GM04503 (cell line): Measurements from ENCODE around the gene OSBPL5.
"Not testable (repeated sequence)": the region's sequence is repeated elsewhere in the genome, so short reads cannot be mapped to it uniquely, and the experiment has no call there.

Experiments
- DNase-seq: peaks from one replicate; pipeline ENCODE4 v3.0.0-alpha.2; 2012; ENCODE audit warnings: low read depth

The OSBPL5 gene

DNA sequence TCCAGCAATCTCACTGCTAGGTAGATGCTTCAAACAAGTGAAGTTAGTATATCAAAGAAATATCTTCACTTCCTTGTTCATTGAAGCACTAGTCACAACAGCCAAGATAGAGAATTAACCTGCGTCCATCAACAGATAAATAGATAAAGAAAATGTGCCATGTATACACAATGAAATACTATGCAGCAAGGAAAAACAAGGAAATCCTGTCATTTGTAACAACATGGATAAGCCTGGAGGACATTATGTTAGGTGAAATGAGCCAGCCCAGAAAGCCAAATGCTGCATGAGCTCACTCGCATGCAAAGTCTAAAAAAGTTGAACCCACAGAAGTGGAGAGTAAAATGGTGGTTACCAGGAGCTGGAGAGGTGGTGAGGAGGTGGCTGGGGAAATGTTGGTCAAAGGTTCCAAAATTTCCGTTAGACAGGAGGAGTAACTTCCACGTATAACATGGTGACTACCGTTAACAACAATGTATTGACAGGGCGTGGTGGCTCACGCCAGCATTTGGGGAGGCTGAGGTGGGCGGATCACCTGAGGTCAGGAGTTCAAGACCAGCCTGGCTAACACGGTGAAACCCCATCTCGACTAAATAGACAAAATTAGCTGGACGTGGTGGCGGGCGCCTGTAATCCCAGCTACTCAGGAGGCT is 84.3 kb downstream of the OSBPL5 start:
- no peak for DNase-seq

DNA sequence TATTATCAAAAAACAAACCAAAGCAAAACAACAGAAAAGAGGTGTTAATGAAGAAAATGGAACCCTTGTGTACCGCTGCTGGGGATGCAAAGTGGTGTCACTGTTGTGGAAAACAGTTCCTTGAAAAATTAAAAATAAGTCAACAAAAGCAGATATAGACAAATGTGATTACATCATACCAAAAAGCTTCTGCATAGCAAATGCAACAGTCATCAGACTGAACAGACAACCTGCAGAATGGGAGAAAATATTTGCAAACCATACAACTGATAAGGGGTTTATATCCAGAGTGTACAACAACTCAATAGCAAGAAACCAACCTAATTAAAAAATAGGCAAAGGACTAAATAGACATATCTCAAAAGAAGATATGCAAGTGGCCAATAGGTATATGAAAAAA is 85.0 kb downstream of the OSBPL5 start:
- no peak for DNase-seq

DNA sequence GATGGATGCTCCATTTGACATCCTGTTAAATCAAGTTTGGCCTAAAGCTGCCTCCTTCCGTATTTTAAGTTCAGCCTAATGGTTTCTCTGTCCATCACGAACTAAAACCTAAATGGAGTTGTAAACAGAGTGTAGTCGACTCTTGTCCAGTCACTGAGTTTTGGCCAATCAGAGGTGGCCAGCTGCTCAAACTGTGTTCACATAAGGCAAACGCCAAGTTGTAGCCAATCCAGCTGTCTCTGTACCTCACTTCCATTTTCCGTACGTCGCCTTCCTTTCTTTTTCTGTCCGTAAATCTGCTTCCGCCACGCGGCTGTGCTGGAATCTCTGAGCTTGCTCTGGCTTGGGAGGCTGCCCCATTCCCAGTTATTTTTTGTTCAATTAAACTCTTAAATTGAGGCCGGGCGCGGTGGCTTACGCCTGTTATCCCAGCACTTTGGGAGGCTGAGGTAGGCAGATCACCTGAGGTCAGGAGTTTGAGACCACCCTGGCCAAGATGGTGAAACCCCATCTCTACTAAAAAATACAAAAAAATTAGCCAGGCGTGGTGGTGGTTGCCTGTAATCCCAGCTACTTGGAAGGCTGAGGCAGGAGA is 87.2 kb downstream of the OSBPL5 start:
- DNase-seq = no peak

DNA sequence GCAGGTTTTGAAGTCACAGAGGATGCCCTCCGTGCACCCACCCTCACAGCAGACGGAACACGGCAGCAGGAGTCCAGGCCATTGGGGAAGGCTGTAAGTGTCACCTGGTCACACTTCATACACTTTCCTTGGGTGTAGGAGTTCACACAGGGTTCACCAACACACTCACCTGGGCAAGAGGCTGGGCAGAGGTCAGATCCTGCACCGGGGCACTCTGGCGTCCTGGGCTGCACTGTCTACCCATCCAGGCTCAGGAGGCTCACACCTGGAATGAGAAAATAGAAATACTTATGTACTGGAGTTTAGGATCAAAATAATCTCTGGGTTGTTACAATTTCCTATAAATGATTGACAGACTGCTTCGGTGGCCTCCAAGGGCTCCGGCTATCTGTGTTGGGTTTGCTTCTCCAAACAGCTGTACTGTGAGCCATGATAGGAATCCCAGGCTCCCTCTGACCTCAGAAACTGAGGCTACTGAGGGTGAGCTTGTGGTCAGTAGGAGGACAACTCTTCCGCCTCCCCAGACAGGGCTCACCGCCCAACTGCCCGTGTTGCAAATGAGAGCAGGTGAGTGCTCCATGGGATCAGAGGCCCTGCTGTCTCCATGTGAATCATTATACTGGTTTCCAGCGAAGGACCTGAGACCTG is 87.8 kb downstream of the OSBPL5 start:
- no peak for DNase-seq

DNA sequence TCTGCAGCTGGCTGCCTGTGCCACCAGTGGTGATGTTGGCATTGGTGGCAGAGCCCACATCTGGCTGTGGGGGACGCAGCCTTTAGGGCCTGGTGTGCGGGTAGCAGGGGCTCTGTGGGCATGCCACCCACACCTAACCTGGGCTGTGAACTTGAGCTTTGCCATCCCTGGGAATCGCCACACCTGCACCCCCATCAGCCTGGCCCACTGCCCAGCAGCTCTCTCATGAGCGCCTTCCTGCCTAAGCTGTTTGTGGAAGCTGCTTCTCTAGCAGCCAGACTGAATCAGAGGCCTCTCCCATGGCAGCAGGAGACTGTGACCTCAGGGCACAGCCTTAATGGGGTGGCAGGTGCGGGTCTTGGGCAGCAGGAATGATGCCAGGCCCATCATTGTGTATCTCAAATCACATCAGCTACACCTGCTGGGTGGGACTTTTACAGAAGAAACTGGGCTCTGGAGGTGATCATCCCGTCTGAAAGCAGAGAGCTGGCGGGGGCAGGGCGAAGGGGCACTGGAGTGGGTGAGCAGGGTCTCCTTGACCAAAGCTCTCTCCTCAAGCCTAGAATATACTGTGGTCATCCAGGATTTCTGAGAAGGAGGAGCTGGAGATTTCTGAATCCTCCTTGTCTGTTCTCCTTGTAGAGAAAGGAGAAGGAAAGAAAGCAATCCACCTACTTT is 90.1 kb downstream of the OSBPL5 start:
- no peak for DNase-seq

DNA sequence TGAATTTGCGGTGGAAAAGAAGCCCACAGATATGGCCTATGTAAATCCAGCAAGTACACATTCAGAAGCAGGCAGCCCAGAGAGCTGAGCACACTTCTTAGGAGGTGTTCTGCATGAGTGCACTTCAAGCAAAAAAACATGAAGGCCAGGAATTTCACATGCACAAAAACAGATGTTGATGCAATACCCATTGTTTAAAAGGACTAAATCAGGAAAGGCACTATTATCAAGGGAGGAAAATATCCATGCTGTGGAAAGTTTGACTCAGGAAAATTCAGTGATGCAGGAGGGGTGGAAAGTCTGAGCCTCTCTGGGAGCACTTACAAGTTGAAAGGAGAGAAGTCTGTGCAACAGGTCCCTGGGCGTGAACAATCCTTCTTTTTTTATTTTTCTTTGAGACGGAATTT is 92.1 kb downstream of the OSBPL5 start:
- peak; percentile 31 for DNase-seq

DNA sequence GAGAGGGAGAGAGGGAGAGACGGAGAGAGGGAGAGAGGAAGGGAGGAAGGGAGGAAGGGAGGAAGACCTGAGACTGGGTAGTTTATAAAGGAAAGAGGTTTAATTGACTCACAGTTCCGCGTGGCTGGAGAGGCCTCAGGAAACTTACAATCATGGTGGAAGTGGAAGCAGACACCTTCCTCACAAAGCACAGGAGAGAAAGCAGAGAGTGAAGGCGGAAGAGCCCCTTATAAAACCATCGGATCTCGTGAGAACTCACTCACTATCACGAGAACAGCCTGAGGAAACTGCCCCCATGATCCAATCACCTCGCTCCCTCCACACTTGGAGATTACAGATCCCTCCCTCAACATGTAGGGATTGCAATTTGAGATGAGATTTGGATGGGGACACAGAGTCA is 95.7 kb downstream of the OSBPL5 start:
- DNase-seq = no peak

DNA sequence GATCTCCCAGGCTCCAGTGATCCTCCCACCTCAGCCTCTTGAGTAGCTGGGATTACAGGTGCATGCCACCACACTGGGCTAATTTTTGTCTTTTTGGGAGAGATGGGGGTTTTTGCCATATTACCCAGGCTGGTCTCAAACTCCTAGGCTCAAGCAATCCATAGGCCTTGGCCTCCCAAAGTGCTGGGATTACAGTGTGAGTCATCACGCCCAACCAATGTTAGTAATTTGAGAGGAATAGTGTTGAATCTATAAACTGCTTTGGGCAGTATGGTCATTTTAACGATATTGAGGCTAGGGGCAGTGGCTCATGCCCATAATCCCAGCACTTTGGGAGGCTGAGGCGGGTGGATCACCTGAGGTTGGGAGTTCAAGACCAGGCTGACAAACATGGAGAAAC is 98.8 kb downstream of the OSBPL5 start:
- DNase-seq = not testable (repeated sequence)

DNA sequence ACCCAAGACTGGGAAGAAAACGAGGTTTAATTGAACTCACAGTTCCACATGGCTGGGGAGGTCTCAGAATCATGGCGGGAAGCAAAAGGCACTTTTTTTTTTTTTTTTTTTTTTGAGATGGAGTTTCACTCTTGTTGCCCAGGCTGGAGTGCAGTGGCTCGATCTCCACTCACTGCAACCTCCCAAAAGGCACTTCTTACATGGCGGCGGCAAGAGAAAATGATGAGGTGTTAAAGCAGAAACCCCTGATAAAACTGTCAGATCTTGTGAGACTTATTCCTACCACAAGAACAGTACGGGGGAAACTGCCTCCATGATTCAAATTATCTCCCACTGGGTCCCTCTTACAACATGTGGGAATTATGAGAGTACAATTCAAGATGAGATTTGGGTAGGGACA is 100.4 kb downstream of the OSBPL5 start:
- not testable (repeated sequence) for DNase-seq

DNA sequence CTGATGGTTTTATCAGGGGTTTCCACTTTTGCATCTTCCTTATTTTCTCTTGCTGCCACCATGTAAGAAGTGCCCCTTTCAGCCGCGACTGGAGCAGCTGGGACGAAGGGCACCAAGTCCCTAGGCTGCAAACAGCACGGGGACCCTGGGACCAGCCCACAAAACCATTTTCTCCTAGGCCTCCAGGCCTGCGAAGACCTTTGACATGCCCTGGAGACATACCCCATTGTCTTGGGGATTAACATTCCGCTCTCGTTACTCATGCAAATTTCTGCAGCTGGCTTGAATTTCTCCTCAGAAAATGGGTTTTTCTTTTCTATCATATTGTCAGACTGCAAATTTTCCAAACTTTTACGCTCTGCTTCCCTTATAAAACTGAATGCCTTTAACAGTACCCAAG is 101.2 kb downstream of the OSBPL5 start:
- peak; percentile 11 for DNase-seq

DNA sequence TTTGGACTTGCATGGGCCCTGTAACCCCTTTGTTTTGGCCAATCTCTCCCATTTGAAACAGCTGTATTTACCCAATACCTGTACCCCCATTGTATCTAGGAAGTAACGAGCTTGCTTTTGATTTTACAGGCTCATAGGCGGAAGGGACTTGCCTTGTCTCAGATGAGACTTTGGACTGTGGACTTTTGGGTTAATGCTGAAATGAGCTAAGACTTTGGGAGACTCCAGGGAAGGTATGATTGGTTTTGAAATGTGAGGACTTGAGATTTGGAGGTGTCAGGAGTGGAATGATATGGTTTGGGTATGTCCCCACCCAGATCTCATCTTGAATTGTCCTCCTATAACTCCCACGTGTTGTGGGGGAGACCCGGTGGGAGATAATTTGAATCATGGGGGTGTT is 101.7 kb downstream of the OSBPL5 start:
- DNase-seq = not testable (repeated sequence)

DNA sequence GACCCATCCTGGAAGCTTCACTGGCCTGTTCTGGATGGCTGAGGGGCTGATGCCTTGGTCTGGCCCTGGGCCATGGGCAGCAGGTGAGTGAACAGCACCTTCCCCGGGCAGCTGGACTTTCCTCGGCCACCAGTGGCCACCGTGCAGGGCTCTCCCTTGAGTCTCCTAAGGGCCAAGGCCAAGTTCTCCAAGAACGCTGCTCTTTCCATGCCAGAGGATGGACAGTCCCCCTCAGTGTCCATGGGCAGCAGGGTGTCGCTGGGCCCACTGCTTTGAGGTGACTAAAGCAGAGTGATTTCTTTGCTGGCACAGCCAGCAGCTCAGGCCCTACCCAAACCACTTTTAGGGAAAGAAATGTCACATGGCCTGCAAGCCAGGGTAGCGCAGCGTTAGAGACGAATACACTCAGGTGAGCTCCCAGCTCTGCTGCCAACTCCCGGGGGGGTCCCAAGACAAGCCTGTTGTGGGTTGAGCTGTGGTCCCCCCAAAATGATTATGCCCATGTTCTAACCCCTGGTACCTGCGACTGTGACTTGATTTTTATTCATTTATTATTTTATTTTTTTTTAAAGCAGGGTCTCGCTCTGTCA is 104.6 kb downstream of the OSBPL5 start:
- no peak for DNase-seq

DNA sequence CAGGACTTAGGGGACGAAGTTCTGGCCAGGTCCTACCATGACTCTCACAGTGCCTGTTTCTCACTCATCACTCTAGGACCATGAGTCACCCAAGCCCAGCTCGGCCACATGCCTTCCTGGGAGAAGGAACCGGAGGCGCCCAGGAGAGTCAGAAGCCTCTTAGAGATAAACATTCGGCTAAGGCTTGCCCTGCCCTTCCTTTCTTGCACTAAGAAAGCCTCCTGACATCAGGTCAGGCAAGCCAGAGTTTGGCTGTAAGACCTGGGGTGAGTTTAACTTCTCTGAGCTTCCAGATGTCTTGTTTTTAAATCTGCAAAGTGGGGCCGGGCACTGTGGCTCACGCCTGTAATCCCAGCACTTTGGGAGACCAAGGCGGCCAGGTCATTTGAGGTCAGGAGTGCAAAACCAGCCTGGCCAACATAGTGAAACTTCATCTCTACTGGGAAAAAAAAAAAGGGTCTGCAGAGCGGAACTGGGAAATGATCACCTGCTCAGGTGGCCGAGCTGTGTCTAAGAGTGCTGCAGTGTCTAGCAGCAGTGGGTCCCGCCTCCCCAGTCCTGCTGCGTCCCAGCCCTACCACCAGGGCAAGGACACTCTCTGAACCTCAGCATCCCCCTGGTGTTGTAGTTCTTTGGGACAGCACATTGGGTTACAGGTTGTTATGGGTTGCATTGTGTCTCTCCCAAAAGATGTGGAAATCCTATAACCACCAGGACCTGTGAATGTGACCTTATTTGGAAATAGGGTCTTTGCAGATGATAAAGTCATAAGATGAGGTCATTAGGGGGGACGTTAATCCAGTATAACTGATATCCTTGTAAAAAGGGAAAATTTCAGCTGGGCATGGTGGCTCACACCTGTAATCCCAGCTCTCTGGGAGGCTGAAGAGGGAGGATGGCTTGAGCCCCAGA is 106.1 kb downstream of the OSBPL5 start:
- peak; percentile 69 for DNase-seq

DNA sequence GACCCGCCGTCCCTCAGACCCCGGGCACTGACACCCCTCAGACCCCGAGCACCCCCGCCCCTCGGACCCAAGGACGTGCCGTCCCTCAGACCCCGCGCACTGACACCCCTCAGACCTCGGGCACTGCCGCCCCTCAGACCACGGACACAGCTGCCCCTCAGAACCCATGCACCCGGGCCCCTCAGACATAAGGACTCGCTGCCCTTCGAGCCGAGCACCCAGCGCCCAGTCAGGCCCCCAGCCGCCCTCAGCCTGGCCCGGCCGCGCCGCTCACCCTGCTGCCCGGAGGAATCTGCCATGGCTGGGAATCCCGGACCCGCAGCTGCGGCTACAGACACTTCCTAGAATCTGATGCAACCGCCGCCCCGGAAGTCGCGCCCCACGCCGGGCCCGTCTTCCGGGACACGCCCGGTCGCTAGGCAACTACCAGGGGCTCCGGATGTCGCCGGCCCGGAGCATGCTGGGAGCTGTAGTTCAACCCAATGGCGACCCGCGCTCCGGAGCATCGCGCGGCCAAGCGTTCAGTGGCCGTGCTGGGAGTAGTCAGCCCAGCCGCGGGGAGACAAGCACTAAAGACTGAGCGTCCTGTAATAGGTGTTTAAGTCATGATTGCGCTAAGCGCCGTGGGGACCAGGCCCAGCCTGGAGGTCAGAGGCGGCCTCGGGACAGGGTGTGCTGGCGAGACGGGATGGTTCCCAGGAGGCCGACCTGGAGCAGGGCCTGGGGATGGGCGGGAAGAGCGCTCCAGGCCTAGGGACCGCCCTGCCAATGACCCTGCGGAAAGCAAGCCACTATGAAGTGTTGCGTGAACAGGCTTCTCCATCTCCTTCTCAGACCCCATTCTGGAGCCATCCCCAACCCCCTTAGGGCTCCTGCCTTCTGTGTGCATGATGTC is 107.8 kb downstream of the OSBPL5 start, which contains the start of gene CARS1:
Gene CARS1 (minus strand): TSS at position 355 of the 895 bp plus-strand sequence. CDS start 56 bp downstream, at position 299.
- peak; percentile 70 for DNase-seq

DNA sequence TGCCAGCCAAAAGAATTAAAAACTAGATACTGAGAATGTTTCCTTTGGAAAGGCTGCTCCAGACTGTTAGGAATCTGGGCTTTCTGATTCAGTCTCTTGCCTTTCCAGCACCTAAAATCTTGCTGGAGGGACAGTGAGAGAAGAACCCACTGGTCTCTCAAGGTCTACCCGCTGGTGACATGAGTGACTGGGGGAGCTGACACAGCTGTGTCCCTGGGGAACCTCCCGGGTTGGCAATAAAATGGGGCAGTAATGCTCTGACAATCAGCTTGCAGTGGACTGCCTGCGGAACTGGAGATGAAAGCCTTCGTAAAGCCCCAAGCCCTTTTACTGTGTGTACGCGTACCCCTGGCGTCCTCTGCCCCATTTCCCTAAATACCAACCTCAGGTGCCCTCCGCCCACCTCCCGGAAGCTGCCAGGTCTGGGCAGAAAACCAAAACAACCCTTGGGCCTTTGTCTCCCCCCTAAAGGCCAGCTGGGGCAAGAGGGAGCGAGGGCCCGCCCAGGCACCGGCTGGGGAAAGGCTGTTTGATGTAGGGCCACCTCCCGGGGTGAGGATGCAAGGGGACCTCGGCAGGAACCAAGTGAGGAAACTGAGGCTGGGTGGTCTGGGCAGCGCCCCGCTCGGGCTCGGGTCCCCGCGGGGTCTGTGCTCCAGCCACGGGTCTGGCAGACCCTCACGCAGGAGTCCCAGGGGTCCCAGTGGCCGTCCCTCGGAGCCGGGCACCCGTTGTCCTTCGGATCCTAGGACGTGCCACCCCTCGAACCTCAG is 108.6 kb downstream of the OSBPL5 start:
- no peak for DNase-seq

DNA sequence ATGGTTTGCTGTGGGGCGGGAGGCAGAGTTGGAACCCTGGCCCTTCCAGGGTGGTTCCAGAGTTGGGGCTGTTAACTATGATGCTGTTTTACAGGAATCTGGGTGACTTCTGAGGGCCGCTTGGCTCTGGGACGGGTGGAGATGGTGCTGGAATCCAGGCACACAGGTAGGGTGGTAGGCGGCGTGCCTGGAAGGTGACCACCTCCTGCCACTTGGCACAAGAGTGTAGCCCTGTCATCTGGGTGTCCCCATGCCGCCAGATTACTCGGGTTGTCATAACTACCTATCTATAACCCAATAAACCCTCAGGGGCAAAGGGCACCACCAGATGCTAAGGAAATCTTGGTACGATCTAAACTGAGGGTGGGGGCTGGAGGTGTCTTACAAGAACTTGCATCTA is 109.2 kb downstream of the OSBPL5 start:
- no peak for DNase-seq

DNA sequence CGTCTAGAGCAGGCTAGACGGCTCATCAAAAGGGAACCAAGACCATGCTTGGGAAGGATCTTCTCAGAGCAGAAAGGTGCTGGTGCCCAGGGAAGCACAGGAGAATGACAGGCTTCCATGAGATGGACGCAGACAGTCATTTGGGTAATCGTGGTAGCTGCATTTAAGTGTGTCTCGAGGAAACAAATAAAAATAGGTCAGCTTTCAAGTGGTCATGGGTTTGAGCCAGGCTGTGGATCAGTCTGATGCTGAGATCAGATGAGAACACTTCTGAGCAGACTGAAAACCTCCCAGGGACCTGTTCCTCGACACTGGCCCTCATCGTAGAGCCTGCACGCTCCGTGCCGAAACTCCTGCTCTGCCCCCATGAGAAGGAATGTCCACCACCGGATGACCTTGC is 112.5 kb downstream of the OSBPL5 start:
- DNase-seq = no peak

DNA sequence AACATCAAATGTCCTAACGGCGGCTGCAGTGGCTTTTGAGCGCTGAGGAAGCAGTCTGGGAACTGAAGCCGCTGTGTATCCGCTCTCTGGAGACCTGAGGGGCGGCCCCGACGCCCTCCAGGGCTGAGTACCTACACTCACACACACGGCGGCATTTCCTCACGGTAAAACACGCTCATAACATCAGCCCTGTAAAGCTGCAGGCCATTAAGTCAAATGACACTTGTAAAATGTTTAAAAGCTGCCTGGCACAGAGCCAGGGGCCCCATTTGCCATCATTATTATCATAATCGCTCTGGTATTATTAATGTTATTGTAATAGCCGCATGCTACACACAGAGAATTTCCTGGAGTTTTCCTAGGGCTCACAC is 113.0 kb downstream of the OSBPL5 start:
- no peak for DNase-seq

DNA sequence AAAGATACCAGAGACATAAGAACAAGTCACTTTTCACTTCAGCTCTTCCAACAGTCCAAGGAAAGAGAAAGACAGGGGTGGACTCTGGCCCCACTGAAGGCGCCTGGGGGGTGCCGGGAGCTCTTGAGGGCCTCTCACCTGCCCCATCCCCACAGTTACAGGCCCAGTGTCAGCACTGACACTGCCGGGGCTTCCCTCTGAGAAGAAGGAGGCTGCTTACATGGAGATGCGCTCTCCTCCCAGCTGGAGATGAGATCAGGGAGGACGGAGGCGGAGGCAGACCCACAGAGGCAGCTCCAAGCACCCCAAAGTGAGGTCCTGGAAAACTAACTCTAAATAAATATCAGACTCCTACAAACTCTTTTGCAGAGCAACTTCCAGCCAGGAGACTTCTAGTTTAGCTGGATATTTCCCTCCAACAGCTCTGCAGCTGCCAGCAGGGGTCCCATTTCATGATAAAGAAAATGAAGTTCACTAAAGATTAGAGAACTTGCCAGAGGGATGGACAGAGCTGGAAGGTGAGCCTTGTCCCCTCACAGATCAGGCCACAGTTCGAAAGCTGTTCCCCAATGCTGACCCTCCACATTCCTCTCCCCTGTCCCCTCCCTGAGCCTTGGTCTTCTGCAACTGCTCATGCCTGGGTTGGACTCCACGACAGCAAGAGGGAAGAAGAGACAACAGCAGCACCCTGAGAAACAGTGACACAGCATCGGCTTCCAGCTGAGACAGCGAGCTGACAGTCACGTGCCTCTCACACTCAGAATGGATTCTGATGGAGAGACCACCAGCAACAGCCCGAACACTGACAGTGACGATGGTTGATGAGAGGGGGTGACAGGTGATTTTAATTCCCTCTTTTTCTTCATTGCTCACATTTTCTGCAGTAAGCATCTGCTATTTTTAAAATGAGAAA is 113.7 kb downstream of the OSBPL5 start:
- DNase-seq = no peak
